ENCODE results near the gene SCAPER. TPM values are rescaled to one million over a fixed set of nuclear protein-coding genes. Genes with fewer than 3 reads are reported as not detected.

Gene SCAPER
- total RNA-seq, 4 donors from 2014 or later: 23.5 to 27.7 (median 24.2) TPM

- no peak for TF ChIP-seq CTCF (IDR thresholded peaks at IDR 0.05; ENCODE audit: low read depth)
These were observed 241.6 kb downstream of the SCAPER start for GRCh38 chr15:76663529-76663928.

GRCh38 chr15:76648732-76649444, 256.3 kb downstream of the SCAPER start:
- TF ChIP-seq CTCF (IDR thresholded peaks at IDR 0.05; ENCODE audit: low read depth): no peak

- TF ChIP-seq CTCF (IDR thresholded peaks at IDR 0.05; ENCODE audit: low read depth): no peak
These were observed 257.5 kb downstream of the SCAPER start for GRCh38 chr15:76647612-76648011.

- TF ChIP-seq CTCF (IDR thresholded peaks at IDR 0.05; ENCODE audit: low read depth): no peak
These were observed 260.5 kb downstream of the SCAPER start for GRCh38 chr15:76644646-76645045.

GRCh38 chr15:76642671-76643070, 262.5 kb downstream of the SCAPER start:
- no peak for TF ChIP-seq CTCF (IDR thresholded peaks at IDR 0.05; ENCODE audit: low read depth)

GRCh38 chr15:76637166-76637565, 268.0 kb downstream of the SCAPER start:
- TF ChIP-seq CTCF (IDR thresholded peaks at IDR 0.05; ENCODE audit: low read depth): no peak

- TF ChIP-seq CTCF (IDR thresholded peaks at IDR 0.05; ENCODE audit: low read depth): no peak
These were observed 269.1 kb downstream of the SCAPER start for GRCh38 chr15:76636059-76636458.
